Liver (tissue), 9 donors: ENCODE results near the gene SLC43A3. TPM values are rescaled to one million over a fixed set of nuclear protein-coding genes. Genes with fewer than 3 reads are reported as not detected.

Experiments
- DNase-seq: peaks from one replicate; pipeline ENCODE4 v3.0.0-alpha.2; 2017; ENCODE audit warnings: low spot score
- H3K27ac ChIP-seq, 2 donors: one replicate each; pipeline ENCODE4 v1.7.0; 2013; ENCODE audit warnings: inconsistent platforms in 2 of 2, low read length in 2 of 2, control low read depth in 1 of 2, low read depth in 1 of 2, mild to moderate bottlenecking in 1 of 2
- H3K27me3 ChIP-seq, 4 donors: one replicate each; pipeline versions ENCODE4 v1.6.1 to v1.7.0; 2013; ENCODE audit warnings: low read length in 3 of 4, inconsistent platforms in 1 of 4, mild to moderate bottlenecking in 1 of 4, moderate library complexity in 1 of 4; ENCODE audit not compliant: control insufficient read depth in 4 of 4, insufficient read depth in 4 of 4
- H3K36me3 ChIP-seq, 4 donors: one replicate each; pipeline versions ENCODE4 v1.6.1 to v1.7.0; 2013; ENCODE audit warnings: low read length in 3 of 4, mild to moderate bottlenecking in 3 of 4, low read depth in 1 of 4, moderate library complexity in 1 of 4; ENCODE audit not compliant: control insufficient read depth in 4 of 4, insufficient read depth in 3 of 4
- H3K4me1 ChIP-seq, 4 donors: one replicate each; pipeline versions ENCODE4 v1.6.1 to v1.7.0; 2013; ENCODE audit warnings: low read length in 3 of 4, mild to moderate bottlenecking in 3 of 4, moderate library complexity in 1 of 4; ENCODE audit not compliant: control insufficient read depth in 4 of 4, insufficient read depth in 4 of 4
- H3K4me3 ChIP-seq, 3 donors: one replicate each; pipeline versions ENCODE4 v1.6.1 to v1.7.0; 2013; ENCODE audit warnings: low read length in 3 of 3, control low read depth in 1 of 3, low read depth in 1 of 3, mild to moderate bottlenecking in 1 of 3
- H3K9ac ChIP-seq, 2 donors: one replicate each; pipeline ENCODE4 v1.7.0; 2013; ENCODE audit warnings: low read length in 2 of 2, mild to moderate bottlenecking in 2 of 2, moderate library complexity in 2 of 2, control low read depth in 1 of 2, low read depth in 1 of 2
- H3K9me3 ChIP-seq, 4 donors: one replicate each; pipeline versions ENCODE4 v1.6.1 to v1.7.0; 2013; ENCODE audit warnings: low read length in 3 of 4; ENCODE audit not compliant: control insufficient read depth in 4 of 4
- CTCF ChIP-seq: fragments of 150-350 bp; IDR thresholded peaks from 2 replicates; pipeline ENCODE4 v1.5.1; 2017; ENCODE audit warnings: improper control_type of control experiment, low read depth, low read length; ENCODE audit not compliant: missing input control
- EGR1 ChIP-seq, 2 donors: IDR thresholded peaks; 2 replicates each; pipeline ENCODE4 v1.6.1; 2016 to 2018; ENCODE audit warnings: antibody characterized with exemption in 2 of 2, low read depth in 2 of 2
- FOXA1 ChIP-seq: IDR thresholded peaks from 2 replicates; pipeline ENCODE4 v1.6.1; 2016; ENCODE audit warnings: antibody characterized with exemption
- FOXA2 ChIP-seq: IDR thresholded peaks from 2 replicates; pipeline ENCODE4 v1.6.1; 2016; ENCODE audit warnings: antibody characterized with exemption
- GABPA ChIP-seq, 2 donors: IDR thresholded peaks in 1 of 2; conservative IDR thresholded peaks in 1 of 2; 2 replicates each; pipeline ENCODE4 v1.6.1; 2016; ENCODE audit warnings: antibody characterized with exemption in 2 of 2, mild to moderate bottlenecking in 1 of 2, moderate library complexity in 1 of 2
- HNF4A ChIP-seq, 2 donors: conservative IDR thresholded peaks; 2 replicates each; pipeline ENCODE4 v1.6.1; 2016; ENCODE audit warnings: antibody characterized with exemption in 2 of 2, mild to moderate bottlenecking in 2 of 2
- JUND ChIP-seq, 2 donors: IDR thresholded peaks; 2 replicates each; pipeline ENCODE4 v1.6.1; 2016; ENCODE audit warnings: antibody characterized with exemption in 2 of 2
- MAX ChIP-seq: IDR thresholded peaks from 2 replicates; pipeline ENCODE4 v1.6.1; 2016; ENCODE audit warnings: antibody characterized with exemption
- NR2F2 ChIP-seq: IDR thresholded peaks from 2 replicates; pipeline ENCODE4 v1.6.1; 2016; ENCODE audit warnings: antibody characterized with exemption
- RAD21 ChIP-seq, 2 donors: IDR thresholded peaks; 2 replicates each; pipeline ENCODE4 v1.6.1; 2016; ENCODE audit warnings: antibody characterized with exemption in 2 of 2, mild to moderate bottlenecking in 2 of 2
- RXRA ChIP-seq, 2 donors: IDR thresholded peaks; 2 replicates each; pipeline ENCODE4 v1.6.1; 2017 to 2018; ENCODE audit warnings: antibody characterized with exemption in 2 of 2, mild to moderate bottlenecking in 1 of 2
- SP1 ChIP-seq: IDR thresholded peaks from 2 replicates; pipeline ENCODE4 v1.6.1; 2018; ENCODE audit warnings: antibody characterized with exemption, mild to moderate bottlenecking
- TAF1 ChIP-seq: conservative IDR thresholded peaks from 2 replicates; pipeline ENCODE4 v1.6.1; 2016; ENCODE audit warnings: antibody characterized with exemption, mild to moderate bottlenecking
- YY1 ChIP-seq: IDR thresholded peaks from 2 replicates; pipeline ENCODE4 v1.6.1; 2016; ENCODE audit warnings: antibody characterized with exemption, mild to moderate bottlenecking
- ZBTB33 ChIP-seq: IDR thresholded peaks from 2 replicates; pipeline ENCODE4 v1.6.1; 2016; ENCODE audit warnings: antibody characterized with exemption
- WGBS: extraction: QIAGEN DNeasy Blood & Tissue Kit; methylation state at CpG from one replicate; pipeline ENCODE4 v1.1.7; 2013; 5-methylcytosine and 5-hydroxymethylcytosine counted together
- polyA plus RNA-seq, 2 donors: library from polyadenylated mRNA; stranded (reverse) in 1 of 2; unstranded in 1 of 2; fragments of 200-250 nt in 1 of 2; fragments of >200 nt in 1 of 2; fragmentation: Nextera tagmentation in 1 of 2; extraction: Ambion mirVana in 1 of 2; gene quantifications; one replicate each; pipeline versions ENCODE4 v1.2.1 to v1.2.3, GENCODE V29; 2013 to 2015
- total RNA-seq, 2 donors: library from RNA; depleted of rRNA; stranded (reverse); fragments of >200 nt; gene quantifications; one replicate each; pipeline ENCODE4 v1.2.3, GENCODE V29; 2014
- donor health status: healthy.
- donor health status: healthy.
- donor health status: healthy.
- donor health status: healthy.
- donor health status: healthy.

The SLC43A3 gene
- total and polyA plus RNA-seq, 4 donors, result 47.2 to 152 (median 93.0) TPM

- DNase-seq, result no peak
- H3K36me3 ChIP-seq, result peaks cover 11 to 42% (median 33%) of the 10 kb centered on the region in 4 donors
- no peaks in the 10 kb centered on the region for H3K9me3 ChIP-seq
- no peak overlapping the region for H3K9ac ChIP-seq
- H3K27ac ChIP-seq, result peak overlapping the region in 1 of 2 donors; percentile 36
- H3K4me3 ChIP-seq, result no peak overlapping the region
- no peaks in the 10 kb centered on the region for H3K27me3 ChIP-seq
- TF ChIP-seq CTCF, result no peak
- no peak for TF ChIP-seq JUND (IDR thresholded peaks at IDR 0.05)
- TF ChIP-seq FOXA1, result no peak
- no peak for TF ChIP-seq GABPA (IDR thresholded peaks at IDR 0.05 in 1 of 2, conservative IDR thresholded peaks at IDR 0.05 in 1 of 2)
- peaks cover 5 to 45% (median 20%) of the 10 kb centered on the region in 4 donors for H3K4me1 ChIP-seq
- 81% methylated on average over 4 of the region's 4 CpGs for WGBS
Measured at GRCh38 chr11:57422669-57423068, 4.3 kb downstream of the SLC43A3 start.

- TF ChIP-seq RAD21 (IDR thresholded peaks at IDR 0.05) (no peak), JUND (IDR thresholded peaks at IDR 0.05) (no peak), CTCF (no peak), YY1 (no peak), EGR1 (IDR thresholded peaks at IDR 0.05; ENCODE audit: low read depth in 2 of 2) (no peak), ZBTB33 (no peak), FOXA2 (no peak), NR2F2 (no peak), SP1 (no peak), FOXA1 (no peak), HNF4A (conservative IDR thresholded peaks at IDR 0.05) (no peak), MAX (no peak), TAF1 (no peak), RXRA (IDR thresholded peaks at IDR 0.05) (no peak)
- H3K27me3 ChIP-seq, result no peaks in the 10 kb centered on the region
- H3K9ac ChIP-seq, result no peak overlapping the region
- peaks cover 3 to 39% (median 17%) of the 10 kb centered on the region in 4 donors for H3K4me1 ChIP-seq
- peaks cover 19 to 51% (median 42%) of the 10 kb centered on the region in 4 donors for H3K36me3 ChIP-seq
- no peak overlapping the region for H3K4me3 ChIP-seq
- no peaks in the 10 kb centered on the region for H3K9me3 ChIP-seq
- H3K27ac ChIP-seq, result peak overlapping the region; percentile 14 to 36
- DNase-seq, result no peak
Measured at GRCh38 chr11:57421805-57422204, 5.1 kb downstream of the SLC43A3 start.
